HepG2 (cell line): Measurements from ENCODE around the gene CLCN2. TPM values are rescaled to one million over a fixed set of nuclear protein-coding genes. Genes with fewer than 3 reads are reported as not detected.
A peak's percentile ranks its signal among the peaks of the same experiment; 100 is the strongest.

ENCODE experiments used
- ARID3A ChIP-seq: IDR thresholded peaks from 2 replicates; pipeline ENCODE4 v1.6.1; 2012; ENCODE audit warnings: low read depth, low read length, improper control_type of control experiment
- HNRNPUL1 ChIP-seq: fragments of 200-400 bp; formaldehyde crosslinking; IDR thresholded peaks from 2 replicates; pipeline ENCODE4 v1.6.1; 2017; ENCODE audit warnings: low read depth, mild to moderate bottlenecking, low read length, moderate library complexity
- MAF1 ChIP-seq: sonication (generic); formaldehyde crosslinking; IDR thresholded peaks from 2 replicates; pipeline ENCODE4 v1.5.0; 2020; ENCODE audit warnings: missing genetic modification reagents, borderline replicate concordance
- MED8 ChIP-seq: sonication (generic); formaldehyde crosslinking; IDR thresholded peaks from 2 replicates; pipeline ENCODE4 v1.8.1; 2023; ENCODE audit warnings: mild to moderate bottlenecking, missing genetic modification reagents; ENCODE audit not compliant: insufficient replicate concordance
- PBX2 ChIP-seq: IDR thresholded peaks from 2 replicates; pipeline ENCODE4 v1.6.1; 2016; ENCODE audit warnings: control low read depth
- PRMT3 ChIP-seq: sonication (generic); formaldehyde crosslinking; IDR thresholded peaks from 2 replicates; pipeline ENCODE4 v1.8.1; 2022; ENCODE audit warnings: low read depth, mild to moderate bottlenecking, moderate library complexity, missing genetic modification reagents, borderline replicate concordance
- TIGD3 ChIP-seq: sonication (generic); formaldehyde crosslinking; IDR thresholded peaks from 2 replicates; pipeline ENCODE4 v1.5.1; 2020; ENCODE audit warnings: mild to moderate bottlenecking, missing genetic modification reagents, borderline replicate concordance
- TOPORS ChIP-seq: sonication (generic); formaldehyde crosslinking; IDR thresholded peaks from 2 replicates; pipeline ENCODE4 v1.8.0; 2023; ENCODE audit warnings: mild to moderate bottlenecking, missing genetic modification reagents
- ZNF496 ChIP-seq: sonication (generic); formaldehyde crosslinking; IDR thresholded peaks from 2 replicates; pipeline ENCODE4 v1.8.1; 2023; ENCODE audit warnings: mild to moderate bottlenecking, moderate library complexity, missing genetic modification reagents; ENCODE audit not compliant: insufficient replicate concordance
- ZNF646 ChIP-seq: sonication (generic); formaldehyde crosslinking; IDR thresholded peaks from 2 replicates; pipeline ENCODE4 v1.9.0; 2021; ENCODE audit warnings: mild to moderate bottlenecking, missing genetic modification reagents
- ZXDC ChIP-seq: sonication (generic); formaldehyde crosslinking; IDR thresholded peaks from 2 replicates; pipeline ENCODE4 v1.5.0; 2020; ENCODE audit warnings: mild to moderate bottlenecking, missing genetic modification reagents
- polyA plus RNA-seq, 8 experiments: library from polyadenylated mRNA; depleted of rRNA in 3 of 8; stranded (reverse) in 7 of 8; unstranded in 1 of 8; fragments of >200 nt; fragmentation: Illumina TruSeq in 4 of 8; extraction: Trizol in 4 of 8; gene quantifications; 2 replicates each; pipeline versions ENCODE4 v1.2.1 to v1.2.3, GENCODE V29; 2011 to 2016; ENCODE audit warnings: low read depth in 4 of 8, missing spikeins in 1 of 8, mixed read lengths in 1 of 8; ENCODE audit not compliant: insufficient read depth in 1 of 8
- total RNA-seq, 5 experiments: library from RNA; depleted of rRNA; stranded (reverse); fragments of >200 nt; fragmentation: Illumina TruSeq; extraction: Trizol; gene quantifications; 2 replicates each; pipeline ENCODE4 v1.2.3, GENCODE V29; 2016; ENCODE audit warnings: low read depth in 1 of 5

The CLCN2 gene
- total and polyA plus RNA-seq, 2 of the 13 experiments (the other 11 are each of a cell fraction or from before 2014, with no cell fraction given), result 11.4 to 13.5 TPM

- TF ChIP-seq ZNF646 (no peak), ZNF496 (no peak), TOPORS (CRISPR knock-in tag) (peak; percentile 63; the same call in 1 of the 2 replicates), ARID3A (no peak; the same call in 1 of the 2 replicates), PRMT3 (CRISPR knock-in tag) (peak; percentile 78; the same call in 1 of the 2 replicates), ZXDC (CRISPR knock-in tag) (peak; percentile 75), MAF1 (CRISPR knock-in tag) (0 out of 2 replicates have a peak, but pooled peaks have one; percentile 10), HNRNPUL1 (no peak), MED8 (CRISPR knock-in tag) (peak; percentile 75), TIGD3 (CRISPR knock-in tag) (no peak), PBX2 (CRISPR knock-in tag) (no peak)
These were observed 1.5 kb upstream of the CLCN2 start (continued) for GRCh38 chr3:184362668-184363546.
